K562 (cell line): ENCODE measurements around the gene PAQR6. TPM values are rescaled to one million over a fixed set of nuclear protein-coding genes. Genes with fewer than 3 reads are reported as not detected.

Experiments
- BDP1 ChIP-seq: IDR thresholded peaks from 3 replicates; pipeline ENCODE4 v1.6.1; 2011; ENCODE audit not compliant: insufficient read length, insufficient read depth
- ELF4 ChIP-seq: fragments of 450-650 bp; formaldehyde crosslinking; IDR thresholded peaks from 2 replicates; pipeline ENCODE4 v1.4.0; 2022; ENCODE audit warnings: missing genetic modification characterization
- FIP1L1 ChIP-seq: fragments of 200-400 bp; formaldehyde crosslinking; IDR thresholded peaks from 2 replicates; pipeline ENCODE4 v1.6.1; 2018; ENCODE audit warnings: mild to moderate bottlenecking, low read depth, low read length; ENCODE audit not compliant: poor library complexity, severe bottlenecking
- HCFC1 ChIP-seq: IDR thresholded peaks from 2 replicates; pipeline ENCODE4 v1.6.1; 2012; ENCODE audit warnings: low read depth, low read length, improper control_type of control experiment
- HIVEP1 ChIP-seq: fragments of 250-450 bp; sonication (Bioruptor Pico); IDR thresholded peaks from 2 replicates; pipeline ENCODE4 v1.4.0; 2020; ENCODE audit warnings: mild to moderate bottlenecking
- ZNF174 ChIP-seq: fragments of 250-450 bp; sonication (Bioruptor Pico); IDR thresholded peaks from 2 replicates; pipeline ENCODE4 v1.4.0; 2020; ENCODE audit warnings: mild to moderate bottlenecking
- ZNF431 ChIP-seq: sonication (generic); formaldehyde crosslinking; IDR thresholded peaks from 2 replicates; pipeline ENCODE4 v1.8.0; 2022; ENCODE audit warnings: mild to moderate bottlenecking, missing genetic modification reagents
- ZNF507 ChIP-seq: conservative IDR thresholded peaks from 2 replicates; pipeline ENCODE4 v1.6.1; 2017; ENCODE audit warnings: missing genetic modification characterization, missing compliant biosample characterization
- polyA plus RNA-seq, 8 experiments: library from polyadenylated mRNA; depleted of rRNA in 4 of 8; stranded (reverse) in 5 of 8; unstranded in 3 of 8; fragments of >200 nt; fragmentation: Nextera tagmentation in 2 of 8; fragmentation: Illumina TruSeq in 1 of 8; extraction: Ambion mirVana in 2 of 8; extraction: Trizol in 1 of 8; gene quantifications; 2 replicates each; pipeline versions ENCODE4 v1.2.1 to v1.2.3, GENCODE V29; 2011 to 2014; ENCODE audit warnings: inconsistent platforms in 1 of 8, missing spikeins in 1 of 8
- total RNA-seq, 7 experiments: library from RNA; depleted of rRNA in 6 of 7; stranded (reverse); fragments of >200 nt in 6 of 7; fragmentation: Illumina TruSeq in 2 of 7; extraction: Trizol in 2 of 7; gene quantifications; 2 replicates each; pipeline versions ENCODE4 v1.2.1 to v1.2.3, GENCODE V29; 2011 to 2021; ENCODE audit warnings: low replicate concordance in 1 of 7
- TF ChIP-seq, protein P1 (sequence below): fragments of 250-450 bp; sonication (Bioruptor Pico); IDR thresholded peaks from 2 replicates; pipeline ENCODE4 v1.5.0; 2022; ENCODE audit warnings: mild to moderate bottlenecking
- TF ChIP-seq, protein P2 (sequence below): sonication (generic); formaldehyde crosslinking; IDR thresholded peaks from 2 replicates; pipeline ENCODE4 v1.8.0; 2022; ENCODE audit warnings: mild to moderate bottlenecking, missing genetic modification reagents
- TF ChIP-seq, protein P3 (sequence below): fragments of 450-650 bp; IDR thresholded peaks from 2 replicates; pipeline ENCODE4 v1.6.1; 2016; ENCODE audit warnings: borderline replicate concordance
- TF ChIP-seq, protein P4 (sequence below), 2 experiments: IDR thresholded peaks; 2 replicates each; pipeline ENCODE4 v1.6.1; 2011; ENCODE audit warnings: borderline replicate concordance in 1 of 2, control low read depth in 1 of 2, low read depth in 1 of 2, low read length in 1 of 2, mild to moderate bottlenecking in 1 of 2, mixed read lengths in 1 of 2, moderate library complexity in 1 of 2; ENCODE audit not compliant: insufficient read depth in 1 of 2, insufficient read length in 1 of 2, poor library complexity in 1 of 2, severe bottlenecking in 1 of 2; ENCODE audit errors: extremely low read depth in 1 of 2
- TF ChIP-seq, protein P5 (sequence below): sonication (generic); formaldehyde crosslinking; IDR thresholded peaks from 2 replicates; pipeline ENCODE4 v1.8.0; 2022; ENCODE audit warnings: mild to moderate bottlenecking, low read depth, missing genetic modification reagents
- TF ChIP-seq, protein P6 (sequence below), 2 experiments: fragments of 450-650 bp; IDR thresholded peaks; 2 replicates each; pipeline ENCODE4 v1.6.1; 2018; ENCODE audit warnings: mild to moderate bottlenecking in 2 of 2, low read depth in 1 of 2; ENCODE audit not compliant: partially characterized antibody in 2 of 2

Gene PAQR6
- total and polyA plus RNA-seq, 9 of the 15 experiments (the other 6 are each of a cell fraction or from before 2014, with no cell fraction given), result 0.07 to 1.8 (median 0.62) TPM

DNA sequence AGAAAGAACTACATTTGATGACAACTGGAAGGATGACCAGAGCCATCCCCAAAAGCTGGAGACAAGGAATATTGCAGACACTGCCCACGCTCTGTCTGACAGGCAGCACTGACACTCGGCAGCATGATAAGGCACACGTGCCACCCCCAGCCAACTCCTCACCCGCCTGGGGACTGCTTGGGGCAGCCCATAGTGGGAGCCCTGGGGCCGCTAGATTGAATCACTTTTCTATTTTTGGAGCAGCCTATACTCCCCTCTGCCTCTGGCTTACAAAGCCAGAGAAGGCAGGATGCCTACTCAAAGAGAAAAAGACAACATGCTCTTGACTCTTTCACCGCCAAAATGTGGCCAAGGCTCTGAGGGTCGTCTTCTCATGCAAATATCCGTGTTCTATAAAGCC is 33.4 kb upstream of the PAQR6 start (continued):
- TF ChIP-seq, protein P1, sequence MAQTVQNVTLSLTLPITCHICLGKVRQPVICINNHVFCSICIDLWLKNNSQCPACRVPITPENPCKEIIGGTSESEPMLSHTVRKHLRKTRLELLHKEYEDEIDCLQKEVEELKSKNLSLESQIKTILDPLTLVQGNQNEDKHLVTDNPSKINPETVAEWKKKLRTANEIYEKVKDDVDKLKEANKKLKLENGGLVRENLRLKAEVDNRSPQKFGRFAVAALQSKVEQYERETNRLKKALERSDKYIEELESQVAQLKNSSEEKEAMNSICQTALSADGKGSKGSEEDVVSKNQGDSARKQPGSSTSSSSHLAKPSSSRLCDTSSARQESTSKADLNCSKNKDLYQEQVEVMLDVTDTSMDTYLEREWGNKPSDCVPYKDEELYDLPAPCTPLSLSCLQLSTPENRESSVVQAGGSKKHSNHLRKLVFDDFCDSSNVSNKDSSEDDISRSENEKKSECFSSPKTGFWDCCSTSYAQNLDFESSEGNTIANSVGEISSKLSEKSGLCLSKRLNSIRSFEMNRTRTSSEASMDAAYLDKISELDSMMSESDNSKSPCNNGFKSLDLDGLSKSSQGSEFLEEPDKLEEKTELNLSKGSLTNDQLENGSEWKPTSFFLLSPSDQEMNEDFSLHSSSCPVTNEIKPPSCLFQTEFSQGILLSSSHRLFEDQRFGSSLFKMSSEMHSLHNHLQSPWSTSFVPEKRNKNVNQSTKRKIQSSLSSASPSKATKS (CRISPR knock-in tag), result no peak
- no peak for TF ChIP-seq ZNF431 (CRISPR knock-in tag)
- TF ChIP-seq, protein P2, sequence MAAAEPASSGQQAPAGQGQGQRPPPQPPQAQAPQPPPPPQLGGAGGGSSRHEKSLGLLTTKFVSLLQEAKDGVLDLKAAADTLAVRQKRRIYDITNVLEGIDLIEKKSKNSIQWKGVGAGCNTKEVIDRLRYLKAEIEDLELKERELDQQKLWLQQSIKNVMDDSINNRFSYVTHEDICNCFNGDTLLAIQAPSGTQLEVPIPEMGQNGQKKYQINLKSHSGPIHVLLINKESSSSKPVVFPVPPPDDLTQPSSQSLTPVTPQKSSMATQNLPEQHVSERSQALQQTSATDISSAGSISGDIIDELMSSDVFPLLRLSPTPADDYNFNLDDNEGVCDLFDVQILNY (CRISPR knock-in tag), result no peak
- no peak for TF ChIP-seq HCFC1
- no peak for TF ChIP-seq ZNF507 (tag)
- no peak for TF ChIP-seq ZNF174 (CRISPR knock-in tag)
- TF ChIP-seq FIP1L1, result no peak
- TF ChIP-seq, protein P3, sequence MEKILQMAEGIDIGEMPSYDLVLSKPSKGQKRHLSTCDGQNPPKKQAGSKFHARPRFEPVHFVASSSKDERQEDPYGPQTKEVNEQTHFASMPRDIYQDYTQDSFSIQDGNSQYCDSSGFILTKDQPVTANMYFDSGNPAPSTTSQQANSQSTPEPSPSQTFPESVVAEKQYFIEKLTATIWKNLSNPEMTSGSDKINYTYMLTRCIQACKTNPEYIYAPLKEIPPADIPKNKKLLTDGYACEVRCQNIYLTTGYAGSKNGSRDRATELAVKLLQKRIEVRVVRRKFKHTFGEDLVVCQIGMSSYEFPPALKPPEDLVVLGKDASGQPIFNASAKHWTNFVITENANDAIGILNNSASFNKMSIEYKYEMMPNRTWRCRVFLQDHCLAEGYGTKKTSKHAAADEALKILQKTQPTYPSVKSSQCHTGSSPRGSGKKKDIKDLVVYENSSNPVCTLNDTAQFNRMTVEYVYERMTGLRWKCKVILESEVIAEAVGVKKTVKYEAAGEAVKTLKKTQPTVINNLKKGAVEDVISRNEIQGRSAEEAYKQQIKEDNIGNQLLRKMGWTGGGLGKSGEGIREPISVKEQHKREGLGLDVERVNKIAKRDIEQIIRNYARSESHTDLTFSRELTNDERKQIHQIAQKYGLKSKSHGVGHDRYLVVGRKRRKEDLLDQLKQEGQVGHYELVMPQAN, result peak; percentile 98
- no peak for TF ChIP-seq HIVEP1 (CRISPR knock-in tag)
- TF ChIP-seq, protein P4, sequence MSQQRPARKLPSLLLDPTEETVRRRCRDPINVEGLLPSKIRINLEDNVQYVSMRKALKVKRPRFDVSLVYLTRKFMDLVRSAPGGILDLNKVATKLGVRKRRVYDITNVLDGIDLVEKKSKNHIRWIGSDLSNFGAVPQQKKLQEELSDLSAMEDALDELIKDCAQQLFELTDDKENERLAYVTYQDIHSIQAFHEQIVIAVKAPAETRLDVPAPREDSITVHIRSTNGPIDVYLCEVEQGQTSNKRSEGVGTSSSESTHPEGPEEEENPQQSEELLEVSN (IDR thresholded peaks at IDR 0.05; ENCODE audit: borderline replicate concordance in 1 of 2, extremely low read depth in 1 of 2, insufficient read depth in 1 of 2, insufficient read length in 1 of 2, low read depth in 1 of 2, low read length in 1 of 2, poor library complexity in 1 of 2, severe bottlenecking in 1 of 2), result no peak
- TF ChIP-seq BDP1, result no peak
- no peak for TF ChIP-seq ELF4
- TF ChIP-seq, protein P5, sequence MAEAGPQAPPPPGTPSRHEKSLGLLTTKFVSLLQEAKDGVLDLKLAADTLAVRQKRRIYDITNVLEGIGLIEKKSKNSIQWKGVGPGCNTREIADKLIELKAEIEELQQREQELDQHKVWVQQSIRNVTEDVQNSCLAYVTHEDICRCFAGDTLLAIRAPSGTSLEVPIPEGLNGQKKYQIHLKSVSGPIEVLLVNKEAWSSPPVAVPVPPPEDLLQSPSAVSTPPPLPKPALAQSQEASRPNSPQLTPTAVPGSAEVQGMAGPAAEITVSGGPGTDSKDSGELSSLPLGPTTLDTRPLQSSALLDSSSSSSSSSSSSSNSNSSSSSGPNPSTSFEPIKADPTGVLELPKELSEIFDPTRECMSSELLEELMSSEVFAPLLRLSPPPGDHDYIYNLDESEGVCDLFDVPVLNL (CRISPR knock-in tag), result no peak
- TF ChIP-seq, protein P6, sequence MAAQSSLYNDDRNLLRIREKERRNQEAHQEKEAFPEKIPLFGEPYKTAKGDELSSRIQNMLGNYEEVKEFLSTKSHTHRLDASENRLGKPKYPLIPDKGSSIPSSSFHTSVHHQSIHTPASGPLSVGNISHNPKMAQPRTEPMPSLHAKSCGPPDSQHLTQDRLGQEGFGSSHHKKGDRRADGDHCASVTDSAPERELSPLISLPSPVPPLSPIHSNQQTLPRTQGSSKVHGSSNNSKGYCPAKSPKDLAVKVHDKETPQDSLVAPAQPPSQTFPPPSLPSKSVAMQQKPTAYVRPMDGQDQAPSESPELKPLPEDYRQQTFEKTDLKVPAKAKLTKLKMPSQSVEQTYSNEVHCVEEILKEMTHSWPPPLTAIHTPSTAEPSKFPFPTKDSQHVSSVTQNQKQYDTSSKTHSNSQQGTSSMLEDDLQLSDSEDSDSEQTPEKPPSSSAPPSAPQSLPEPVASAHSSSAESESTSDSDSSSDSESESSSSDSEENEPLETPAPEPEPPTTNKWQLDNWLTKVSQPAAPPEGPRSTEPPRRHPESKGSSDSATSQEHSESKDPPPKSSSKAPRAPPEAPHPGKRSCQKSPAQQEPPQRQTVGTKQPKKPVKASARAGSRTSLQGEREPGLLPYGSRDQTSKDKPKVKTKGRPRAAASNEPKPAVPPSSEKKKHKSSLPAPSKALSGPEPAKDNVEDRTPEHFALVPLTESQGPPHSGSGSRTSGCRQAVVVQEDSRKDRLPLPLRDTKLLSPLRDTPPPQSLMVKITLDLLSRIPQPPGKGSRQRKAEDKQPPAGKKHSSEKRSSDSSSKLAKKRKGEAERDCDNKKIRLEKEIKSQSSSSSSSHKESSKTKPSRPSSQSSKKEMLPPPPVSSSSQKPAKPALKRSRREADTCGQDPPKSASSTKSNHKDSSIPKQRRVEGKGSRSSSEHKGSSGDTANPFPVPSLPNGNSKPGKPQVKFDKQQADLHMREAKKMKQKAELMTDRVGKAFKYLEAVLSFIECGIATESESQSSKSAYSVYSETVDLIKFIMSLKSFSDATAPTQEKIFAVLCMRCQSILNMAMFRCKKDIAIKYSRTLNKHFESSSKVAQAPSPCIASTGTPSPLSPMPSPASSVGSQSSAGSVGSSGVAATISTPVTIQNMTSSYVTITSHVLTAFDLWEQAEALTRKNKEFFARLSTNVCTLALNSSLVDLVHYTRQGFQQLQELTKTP (IDR thresholded peaks at IDR 0.05; ENCODE audit: low read depth in 1 of 2, partially characterized antibody in 2 of 2), result no peak
